GM20431 (cell line): ENCODE measurements around the gene PRDM5.

Experiments used
- in situ Hi-C: fragments of 300-500 bp; cut with MseI, MboI; formaldehyde crosslinking; loops from one replicate; pipeline ENCODE4 v1.15.0; 2020; ENCODE audit warnings: low sequenced_read_pairs; ENCODE audit not compliant: unreplicated experiment

Gene PRDM5

GRCh38 chr4:120723105-120723504 lies 199.4 kb downstream of the PRDM5 start:
- in situ Hi-C loops = loop anchor here (25.0 kb wide), 1 partner anchor 364 kb away; no protein-coding TSS in a partner anchor

DNA sequence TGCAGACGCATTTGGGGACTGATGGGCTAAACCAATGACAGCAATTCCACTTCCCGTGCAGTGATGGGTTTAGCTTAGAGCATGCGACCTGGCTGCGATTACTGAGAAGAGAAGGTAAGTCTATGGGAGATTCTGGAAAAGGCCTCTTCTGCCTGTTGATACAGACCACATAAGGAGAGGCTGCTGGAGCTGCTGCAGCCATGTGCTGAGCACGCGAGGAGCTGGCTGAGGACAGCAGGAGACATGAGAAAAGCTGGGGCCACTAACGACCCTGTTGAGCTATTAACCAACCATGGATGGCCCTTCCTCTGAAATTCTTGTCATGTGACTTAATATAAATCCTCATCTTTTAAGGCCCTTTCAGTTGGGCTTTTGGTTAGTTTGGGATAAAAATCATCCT lies 199.9 kb downstream of the PRDM5 start:
- in situ Hi-C loops = loop anchor here (25.0 kb wide), 1 partner anchor 365 kb away; no protein-coding TSS in a partner anchor

DNA sequence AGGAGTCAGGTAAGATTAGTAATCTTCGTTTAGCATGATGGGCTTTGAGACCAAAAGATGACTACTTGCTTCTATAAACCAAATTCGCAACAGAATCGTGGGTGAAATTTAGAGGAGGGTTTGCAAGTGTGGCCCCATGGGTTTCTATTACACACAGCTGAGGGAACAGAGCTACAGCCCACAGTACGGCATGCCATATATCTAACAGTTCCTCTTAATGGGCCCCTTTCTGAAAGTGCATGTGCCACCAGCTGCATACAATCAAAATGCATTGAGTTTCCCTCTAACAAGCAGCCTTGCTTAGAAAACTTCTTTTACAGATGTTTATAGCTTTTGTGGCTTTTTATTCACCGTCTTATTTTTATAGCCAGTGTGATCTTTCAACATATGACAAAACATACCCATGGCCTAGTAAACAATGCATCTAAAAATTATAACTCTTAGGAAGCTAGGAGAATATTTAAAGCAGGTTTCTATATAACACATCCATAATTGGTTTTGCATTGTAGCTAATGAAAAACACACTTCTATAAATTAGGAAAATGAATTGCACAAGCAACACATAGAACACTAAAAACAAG lies 202.1 kb downstream of the PRDM5 start:
- in situ Hi-C loops = loop anchor here (25.0 kb wide), 1 partner anchor 367 kb away; no protein-coding TSS in a partner anchor

DNA sequence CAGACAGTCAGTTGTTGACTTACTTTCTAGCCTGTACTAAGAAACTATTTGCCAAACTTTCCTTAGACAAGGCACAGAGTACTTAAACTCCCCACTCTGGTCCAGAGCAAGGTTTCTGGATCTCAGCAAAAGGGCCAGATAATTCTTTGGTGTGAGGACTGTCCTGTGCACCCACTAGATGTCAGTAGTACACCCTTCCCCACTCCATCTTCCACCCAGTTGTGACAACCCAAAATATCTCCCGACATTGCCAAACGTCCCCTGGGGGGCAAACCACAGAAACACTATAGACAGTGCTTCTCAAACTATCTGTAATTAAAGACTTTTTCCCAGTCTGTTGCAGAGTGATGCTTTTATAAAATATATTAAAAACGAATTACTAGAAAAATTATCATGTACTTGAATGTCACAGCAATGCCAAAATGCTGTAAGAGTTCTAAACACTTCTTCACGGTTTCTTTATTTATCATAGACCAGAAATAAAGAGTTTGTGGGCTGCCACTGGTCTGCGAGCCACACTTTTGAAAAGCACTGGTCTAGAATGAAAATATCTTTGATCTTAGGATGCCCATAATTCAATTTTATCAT lies 203.5 kb downstream of the PRDM5 start:
- in situ Hi-C loops = loop anchor here (25.0 kb wide), 1 partner anchor 368 kb away; no protein-coding TSS in a partner anchor

GRCh38 chr4:120716346-120716745 lies 206.2 kb downstream of the PRDM5 start:
- in situ Hi-C loops = loop anchor here (25.0 kb wide), 1 partner anchor 371 kb away; no protein-coding TSS in a partner anchor

GRCh38 chr4:120714417-120715010 lies 208.0 kb downstream of the PRDM5 start:
- in situ Hi-C loops = loop anchor here (25.0 kb wide), 1 partner anchor 373 kb away; no protein-coding TSS in a partner anchor

DNA sequence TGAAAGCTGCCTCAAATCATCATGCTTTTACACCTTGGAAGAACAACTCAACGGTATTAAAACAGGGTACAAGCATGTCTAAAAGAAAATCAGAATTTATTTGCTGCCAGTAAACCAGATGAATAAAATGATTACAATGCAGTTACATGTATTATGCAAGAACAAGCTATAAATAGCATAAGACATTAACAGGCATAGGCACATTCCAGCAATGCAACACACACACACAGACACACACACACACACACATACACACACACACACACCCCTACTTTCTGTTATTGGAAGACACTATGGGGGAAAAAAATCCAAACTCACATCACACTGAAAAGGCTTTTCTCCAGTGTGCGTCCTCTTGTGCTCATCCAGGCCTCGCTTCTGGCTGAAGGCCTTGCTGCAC lies 212.5 kb downstream of the PRDM5 start:
- in situ Hi-C loops = loop anchor here (25.0 kb wide), 1 partner anchor 377 kb away; no protein-coding TSS in a partner anchor

DNA sequence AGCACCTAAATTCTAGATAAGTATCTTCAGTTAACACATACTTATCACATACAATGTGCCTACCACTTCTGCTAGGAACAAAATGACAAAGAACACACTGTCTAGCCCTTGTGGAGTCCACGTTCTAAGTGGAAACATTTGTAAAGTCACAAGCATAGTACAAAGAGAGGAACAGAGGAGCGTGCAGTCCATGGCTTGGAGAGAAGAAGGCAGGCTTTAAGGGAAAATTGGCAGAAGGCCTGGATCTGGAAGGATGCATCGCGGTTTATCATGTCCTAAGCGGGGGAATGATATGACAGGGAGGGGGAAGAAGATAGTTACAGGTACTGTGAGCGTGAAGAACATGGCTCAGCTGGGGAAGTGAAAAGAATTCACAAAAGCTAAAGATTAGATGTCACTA lies 218.0 kb downstream of the PRDM5 start:
- in situ Hi-C loops = loop anchor here (25.0 kb wide), 1 partner anchor 383 kb away; no protein-coding TSS in a partner anchor

DNA sequence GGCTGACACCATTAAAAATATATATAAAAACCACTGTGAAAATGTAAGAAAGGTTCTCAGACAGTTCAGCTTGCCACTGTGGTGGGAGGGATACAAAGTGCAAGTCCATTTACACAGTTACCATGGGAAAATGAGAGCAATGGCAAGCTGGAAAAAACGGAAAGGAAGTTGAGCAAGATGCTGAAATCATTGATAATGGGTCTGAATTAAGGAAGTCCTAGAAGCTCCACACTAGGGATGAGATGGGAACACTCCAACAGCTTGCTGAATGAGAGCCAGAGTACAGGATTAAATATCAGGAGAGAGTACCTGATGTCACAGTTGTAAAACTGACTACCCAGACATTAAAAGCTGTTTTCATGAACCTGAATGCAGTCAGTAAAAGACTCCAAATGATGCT lies 218.6 kb downstream of the PRDM5 start:
- in situ Hi-C loops = loop anchor here (25.0 kb wide), 1 partner anchor 383 kb away; no protein-coding TSS in a partner anchor

- in situ Hi-C loops = no loop called here
These were observed 223.2 kb downstream of the PRDM5 start for GRCh38 chr4:120699354-120699753.

GRCh38 chr4:120694973-120695372 lies 227.6 kb downstream of the PRDM5 start:
- in situ Hi-C loops = no loop called here

GRCh38 chr4:120693816-120694215 lies 228.7 kb downstream of the PRDM5 start:
- in situ Hi-C loops = no loop called here

- in situ Hi-C loops = no loop called here
These were observed 229.6 kb downstream of the PRDM5 start for GRCh38 chr4:120692964-120693363.

- in situ Hi-C loops = no loop called here
These were observed 231.0 kb downstream of the PRDM5 start for GRCh38 chr4:120691536-120691935.

- in situ Hi-C loops = no loop called here
These were observed 231.4 kb downstream of the PRDM5 start for GRCh38 chr4:120691106-120691505.

DNA sequence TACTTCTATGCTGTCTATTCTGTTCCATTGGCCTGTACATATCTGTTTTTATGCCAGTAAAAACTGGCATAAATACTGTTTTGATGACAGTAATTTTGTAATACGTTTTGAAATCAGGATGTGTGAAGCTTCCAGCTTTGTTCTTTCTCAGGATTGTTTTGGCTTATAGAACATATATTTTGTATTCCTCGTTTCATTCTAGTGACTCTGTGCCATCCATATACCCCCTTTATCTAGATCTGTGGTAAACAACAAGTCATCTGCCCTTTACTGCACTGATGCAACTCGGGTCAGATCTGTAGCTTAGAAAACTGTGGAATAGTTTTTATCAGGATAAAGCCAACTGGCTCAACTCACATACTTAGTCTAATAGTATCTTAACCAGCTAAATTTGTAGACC lies 233.7 kb downstream of the PRDM5 start:
- in situ Hi-C loops = no loop called here

GRCh38 chr4:120685756-120686278 lies 236.7 kb downstream of the PRDM5 start:
- in situ Hi-C loops = no loop called here

- in situ Hi-C loops = no loop called here
These were observed 238.5 kb downstream of the PRDM5 start for GRCh38 chr4:120683897-120684540.

- in situ Hi-C loops = no loop called here
These were observed 239.5 kb downstream of the PRDM5 start for GRCh38 chr4:120682981-120683380.

GRCh38 chr4:120680647-120681228 lies 241.8 kb downstream of the PRDM5 start:
- in situ Hi-C loops = no loop called here
